GM19452 (cell line): Measurements from ENCODE around the gene PSMG1.

Experiments used
- ATAC-seq: cut with Tn5 transposase; IDR thresholded peaks from one replicate; pipeline ENCODE4 v1.9.1; 2021; ENCODE audit not compliant: unreplicated experiment

The PSMG1 gene

GRCh38 chr21:39125752-39126485 is 57.3 kb downstream of the PSMG1 start:
- no peak for ATAC-seq
